Central memory CD8-positive, alpha-beta T cell (primary cell): Measurements from ENCODE around the gene EMC9.

ENCODE experiments used
- ATAC-seq: fragments of 150-1000 bp; cut with Tn5 transposase; replicated peaks from 2 replicates; pipeline ENCODE4 v1.10.0; 2022; ENCODE audit warnings: mild to moderate bottlenecking, moderate FRiP score, moderate number of reproducible peaks; ENCODE audit not compliant: poor library complexity, severe bottlenecking; ENCODE audit errors: extremely low read depth
- DNase-seq, 2 donors: peaks; one replicate each; pipeline ENCODE4 v3.0.0; 2021; ENCODE audit warnings: low spot score in 2 of 2
- H3K27ac Mint-ChIP-seq: one replicate; pipeline ENCODE4 v1.8.0; 2022; ENCODE audit warnings: low read depth, mild to moderate bottlenecking, moderate library complexity, mixed read lengths
- H3K27me3 Mint-ChIP-seq: one replicate; pipeline ENCODE4 v1.8.0; 2022; ENCODE audit warnings: mixed read lengths
- H3K36me3 Mint-ChIP-seq: one replicate; pipeline ENCODE4 v1.8.0; 2022; ENCODE audit warnings: mild to moderate bottlenecking, moderate library complexity, mixed read lengths; ENCODE audit not compliant: insufficient read depth
- H3K4me1 Mint-ChIP-seq: one replicate; pipeline ENCODE4 v1.8.0; 2022; ENCODE audit warnings: mixed read lengths
- H3K4me3 Mint-ChIP-seq: one replicate; pipeline ENCODE4 v1.8.0; 2022; ENCODE audit warnings: mild to moderate bottlenecking, moderate library complexity, mixed read lengths
- H3K9me3 Mint-ChIP-seq: one replicate; pipeline ENCODE4 v1.8.0; 2022; ENCODE audit warnings: mixed read lengths

The EMC9 gene

GRCh38 chr14:24130717-24131548, 10.5 kb downstream of the EMC9 start:
- DNase-seq: no peak
- ATAC-seq: no peak
- Mint-ChIP-seq H3K27ac (no peak overlapping the region), H3K9me3 (no peaks in the 10 kb centered on the region), H3K36me3 (peaks cover 3% of the 10 kb centered on the region), H3K27me3 (no peaks in the 10 kb centered on the region), H3K4me3 (no peak overlapping the region), H3K4me1 (peaks cover 25% of the 10 kb centered on the region)

GRCh38 chr14:24130380-24130716, 11.0 kb downstream of the EMC9 start, which contains the start of gene FITM1:
Gene FITM1, plus strand, starts transcription at chr14:24130659. Its CDS starts 905 bp downstream, at chr14:24131564.
- ATAC-seq (no peak), DNase-seq (no peak)
- Mint-ChIP-seq H3K27me3 (no peaks in the 10 kb centered on the region), H3K4me1 (peaks cover 20% of the 10 kb centered on the region), H3K4me3 (no peak within 1 kb of the TSS), H3K9me3 (no peaks in the 10 kb centered on the region), H3K27ac (no peak within 1 kb of the TSS), H3K36me3 (peaks cover 3% of the 10 kb centered on the region)

GRCh38 chr14:24129410-24129998, 11.9 kb downstream of the EMC9 start:
- Mint-ChIP-seq H3K27ac (no peak overlapping the region), H3K27me3 (no peaks in the 10 kb centered on the region), H3K36me3 (peaks cover 3% of the 10 kb centered on the region), H3K9me3 (no peaks in the 10 kb centered on the region), H3K4me3 (no peak overlapping the region), H3K4me1 (peaks cover 14% of the 10 kb centered on the region)
- DNase-seq (no peak), ATAC-seq (no peak)

- peaks cover 11% of the 10 kb centered on the region for H3K4me1 Mint-ChIP-seq
- H3K27ac Mint-ChIP-seq: no peak overlapping the region
- no peaks in the 10 kb centered on the region for H3K27me3 Mint-ChIP-seq
- H3K9me3 Mint-ChIP-seq: no peaks in the 10 kb centered on the region
- ATAC-seq: no peak
- H3K4me3 Mint-ChIP-seq: no peak overlapping the region
- peaks cover 10% of the 10 kb centered on the region for H3K36me3 Mint-ChIP-seq
- DNase-seq: no peak
Observed at GRCh38 chr14:24127673-24128072, 13.7 kb downstream of the EMC9 start.

GRCh38 chr14:24126939-24127338, 14.5 kb downstream of the EMC9 start:
- Mint-ChIP-seq H3K27me3 (no peaks in the 10 kb centered on the region), H3K36me3 (peaks cover 17% of the 10 kb centered on the region), H3K4me1 (peaks cover 3% of the 10 kb centered on the region), H3K4me3 (no peak overlapping the region), H3K9me3 (no peaks in the 10 kb centered on the region), H3K27ac (no peak overlapping the region)
- ATAC-seq: no peak
- DNase-seq: no peak

- H3K9me3 Mint-ChIP-seq: no peaks in the 10 kb centered on the region
- peaks cover 1% of the 10 kb centered on the region for H3K4me1 Mint-ChIP-seq
- no peaks in the 10 kb centered on the region for H3K27me3 Mint-ChIP-seq
- peaks cover 42% of the 10 kb centered on the region for H3K36me3 Mint-ChIP-seq
- ATAC-seq (no peak), DNase-seq (no peak)
- H3K4me3 Mint-ChIP-seq: no peak overlapping the region
- H3K27ac Mint-ChIP-seq: no peak overlapping the region
Observed at GRCh38 chr14:24123424-24124417, 17.7 kb downstream of the EMC9 start.

- no peaks in the 10 kb centered on the region for H3K27me3 Mint-ChIP-seq
- H3K9me3 Mint-ChIP-seq: no peaks in the 10 kb centered on the region
- peaks cover 6% of the 10 kb centered on the region for H3K4me1 Mint-ChIP-seq
- DNase-seq (no peak), ATAC-seq (no peak)
- no peak overlapping the region for H3K27ac Mint-ChIP-seq
- H3K36me3 Mint-ChIP-seq: peaks cover 46% of the 10 kb centered on the region
- H3K4me3 Mint-ChIP-seq: no peak overlapping the region
Observed at GRCh38 chr14:24122898-24123297, 18.5 kb downstream of the EMC9 start.

- DNase-seq (no peak), ATAC-seq (no peak)
- no peaks in the 10 kb centered on the region for H3K9me3 Mint-ChIP-seq
- peaks cover 6% of the 10 kb centered on the region for H3K4me1 Mint-ChIP-seq
- no peak overlapping the region for H3K4me3 Mint-ChIP-seq
- no peaks in the 10 kb centered on the region for H3K27me3 Mint-ChIP-seq
- no peak overlapping the region for H3K27ac Mint-ChIP-seq
- H3K36me3 Mint-ChIP-seq: peaks cover 46% of the 10 kb centered on the region
Observed at GRCh38 chr14:24122416-24122815, 19.0 kb downstream of the EMC9 start.

GRCh38 chr14:24121210-24121609, 20.2 kb downstream of the EMC9 start:
- Mint-ChIP-seq H3K4me3 (no peak overlapping the region), H3K27ac (no peak overlapping the region), H3K27me3 (no peaks in the 10 kb centered on the region), H3K9me3 (no peaks in the 10 kb centered on the region), H3K4me1 (peaks cover 14% of the 10 kb centered on the region), H3K36me3 (peaks cover 47% of the 10 kb centered on the region)
- DNase-seq: no peak
- ATAC-seq: no peak

- H3K27me3 Mint-ChIP-seq: no peaks in the 10 kb centered on the region
- H3K4me1 Mint-ChIP-seq: peaks cover 29% of the 10 kb centered on the region
- ATAC-seq: no peak
- no peak overlapping the region for H3K4me3 Mint-ChIP-seq
- no peak for DNase-seq
- H3K27ac Mint-ChIP-seq: no peak overlapping the region
- no peaks in the 10 kb centered on the region for H3K9me3 Mint-ChIP-seq
- H3K36me3 Mint-ChIP-seq: peaks cover 53% of the 10 kb centered on the region
Observed at GRCh38 chr14:24119691-24120090, 21.7 kb downstream of the EMC9 start.

GRCh38 chr14:24117179-24117578, 24.2 kb downstream of the EMC9 start:
- DNase-seq (no peak), ATAC-seq (no peak)
- no peaks in the 10 kb centered on the region for H3K9me3 Mint-ChIP-seq
- peak overlapping the region; percentile 19 for H3K27ac Mint-ChIP-seq
- H3K27me3 Mint-ChIP-seq: no peaks in the 10 kb centered on the region
- H3K36me3 Mint-ChIP-seq: peaks cover 51% of the 10 kb centered on the region
- H3K4me3 Mint-ChIP-seq: no peak overlapping the region
- peaks cover 29% of the 10 kb centered on the region for H3K4me1 Mint-ChIP-seq

- H3K9me3 Mint-ChIP-seq: no peaks in the 10 kb centered on the region
- no peaks in the 10 kb centered on the region for H3K27me3 Mint-ChIP-seq
- peaks cover 29% of the 10 kb centered on the region for H3K4me1 Mint-ChIP-seq
- no peak for ATAC-seq
- peak overlapping the region; percentile 93 for H3K4me3 Mint-ChIP-seq
- H3K27ac Mint-ChIP-seq: peak overlapping the region; percentile 19
- H3K36me3 Mint-ChIP-seq: peaks cover 42% of the 10 kb centered on the region
- DNase-seq: no peak
Observed at GRCh38 chr14:24116128-24116814, 25.1 kb downstream of the EMC9 start.
